Measurements from ENCODE around the gene PHF23.

DNA sequence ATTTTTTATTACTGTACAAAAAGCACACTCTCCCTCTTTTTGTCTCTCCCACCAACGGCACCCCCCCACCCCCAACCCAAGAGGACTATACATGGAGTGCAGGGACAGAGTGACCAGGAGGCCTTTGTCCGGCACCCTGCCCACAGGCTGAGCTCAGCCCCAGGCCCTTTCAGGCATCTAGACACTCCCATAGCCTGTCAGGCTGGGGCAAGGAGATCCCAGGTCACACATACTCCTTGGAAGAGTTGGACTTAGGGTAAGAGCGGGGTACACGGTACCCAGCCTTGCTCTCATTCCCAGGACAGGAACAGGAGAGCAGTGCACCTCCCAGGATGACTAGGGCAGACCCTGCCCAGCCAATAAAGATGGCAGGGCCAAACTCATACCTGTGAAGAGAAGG, 20.9 kb upstream of the PHF23 start:
- TF ChIP-seq, protein P1, sequence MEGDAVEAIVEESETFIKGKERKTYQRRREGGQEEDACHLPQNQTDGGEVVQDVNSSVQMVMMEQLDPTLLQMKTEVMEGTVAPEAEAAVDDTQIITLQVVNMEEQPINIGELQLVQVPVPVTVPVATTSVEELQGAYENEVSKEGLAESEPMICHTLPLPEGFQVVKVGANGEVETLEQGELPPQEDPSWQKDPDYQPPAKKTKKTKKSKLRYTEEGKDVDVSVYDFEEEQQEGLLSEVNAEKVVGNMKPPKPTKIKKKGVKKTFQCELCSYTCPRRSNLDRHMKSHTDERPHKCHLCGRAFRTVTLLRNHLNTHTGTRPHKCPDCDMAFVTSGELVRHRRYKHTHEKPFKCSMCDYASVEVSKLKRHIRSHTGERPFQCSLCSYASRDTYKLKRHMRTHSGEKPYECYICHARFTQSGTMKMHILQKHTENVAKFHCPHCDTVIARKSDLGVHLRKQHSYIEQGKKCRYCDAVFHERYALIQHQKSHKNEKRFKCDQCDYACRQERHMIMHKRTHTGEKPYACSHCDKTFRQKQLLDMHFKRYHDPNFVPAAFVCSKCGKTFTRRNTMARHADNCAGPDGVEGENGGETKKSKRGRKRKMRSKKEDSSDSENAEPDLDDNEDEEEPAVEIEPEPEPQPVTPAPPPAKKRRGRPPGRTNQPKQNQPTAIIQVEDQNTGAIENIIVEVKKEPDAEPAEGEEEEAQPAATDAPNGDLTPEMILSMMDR (IDR thresholded peaks at IDR 0.05 in 8 of 11, conservative IDR thresholded peaks at IDR 0.05 in 3 of 11): no peak
- TF ChIP-seq POLR2AphosphoS5 (IDR thresholded peaks at IDR 0.05): no peak
